IMR-90 (cell line): ENCODE measurements around the gene AJUBA. TPM values are rescaled to one million over a fixed set of nuclear protein-coding genes. Genes with fewer than 3 reads are reported as not detected.

Source experiments
- ATAC-seq: fragments of 200-7000 bp; cut with Tn5 transposase; 2 replicates; pipeline ENCODE4 v1.9.1; 2020; ENCODE audit warnings: low read depth, mild to moderate bottlenecking, moderate library complexity
- BruUV-seq: library from RNA; stranded (reverse); fragments of 400-500 nt; replicated peaks from 2 replicates; lab custom pipeline; 2021; lab: Mats Ljungman, UMichigan
- CTCF ChIA-PET: fragments of 300-600 bp; formaldehyde crosslinking; extraction: SDS; loops from one replicate; lab custom pipeline; 2021; ENCODE audit warnings: antibody characterized with exemption; lab: Yijun Ruan, JAX
- POLR2A ChIA-PET: fragments of 300-600 bp; sonication (Branson Sonifier 250); formaldehyde crosslinking; loops from one replicate; lab custom pipeline; 2022; ENCODE audit warnings: antibody characterized with exemption; ENCODE audit not compliant: unreplicated experiment; lab: Charles Lee
- DNase-seq: peaks from one replicate; pipeline ENCODE4 v3.0.0; 2013
- H2AFZ ChIP-seq: replicated peaks from 2 replicates; pipeline ENCODE3; 2013; ENCODE audit warnings: low read length, mild to moderate bottlenecking; ENCODE audit not compliant: poor library complexity
- H2AK5ac ChIP-seq: 2 replicates; pipeline ENCODE4 v1.6.1; 2013; ENCODE audit warnings: low read depth, low read length, inconsistent platforms
- H2AK9ac ChIP-seq: replicated peaks from 2 replicates; pipeline ENCODE3; 2013; ENCODE audit warnings: mild to moderate bottlenecking, low read depth, low read length, moderate library complexity; ENCODE audit not compliant: poor library complexity
- H2BK120ac ChIP-seq: 2 replicates; pipeline ENCODE4 v1.6.1; 2013; ENCODE audit warnings: low read depth, low read length, inconsistent platforms
- H2BK15ac ChIP-seq: 3 replicates; pipeline ENCODE4 v1.6.1; 2013; ENCODE audit warnings: low read depth, low read length, inconsistent platforms
- H2BK20ac ChIP-seq: 2 replicates; pipeline ENCODE4 v1.6.1; 2013; ENCODE audit warnings: low read depth, mild to moderate bottlenecking, inconsistent platforms, low read length, moderate library complexity
- H2BK5ac ChIP-seq: 2 replicates; pipeline ENCODE4 v1.6.1; 2013; ENCODE audit warnings: mild to moderate bottlenecking, low read depth, low read length, inconsistent platforms; ENCODE audit not compliant: poor library complexity, severe bottlenecking
- H3K14ac ChIP-seq: replicated peaks from 2 replicates; pipeline ENCODE4 v1.6.1; 2013; ENCODE audit warnings: low read depth, low read length, inconsistent platforms
- H3K18ac ChIP-seq: 2 replicates; pipeline ENCODE4 v1.6.1; 2013; ENCODE audit warnings: low read depth, low read length, control low read depth
- H3K23ac ChIP-seq: 2 replicates; pipeline ENCODE4 v1.6.1; 2013; ENCODE audit warnings: low read depth, low read length, inconsistent platforms
- H3K27ac ChIP-seq: 2 replicates; pipeline ENCODE4 v1.5.1; 2013; ENCODE audit warnings: mild to moderate bottlenecking, control low read depth, low read length; ENCODE audit not compliant: insufficient read depth
- H3K27me3 ChIP-seq: 2 replicates; pipeline ENCODE4 v1.6.1; 2013; ENCODE audit warnings: low read length; ENCODE audit not compliant: control insufficient read depth, insufficient read depth
- H3K36me3 ChIP-seq: 2 replicates; pipeline ENCODE4 v1.6.1; 2013; ENCODE audit warnings: low read length, mixed read lengths; ENCODE audit not compliant: control insufficient read depth, insufficient read depth
- H3K4ac ChIP-seq: 2 replicates; pipeline ENCODE4 v1.6.1; 2013; ENCODE audit warnings: low read depth, low read length, inconsistent platforms
- H3K4me1 ChIP-seq: 2 replicates; pipeline ENCODE4 v1.6.1; 2013; ENCODE audit warnings: low read length, mixed read lengths; ENCODE audit not compliant: control insufficient read depth, insufficient read depth
- H3K4me2 ChIP-seq: 2 replicates; pipeline ENCODE4 v1.6.1; 2013; ENCODE audit warnings: low read depth, mild to moderate bottlenecking, control low read depth, low read length, moderate library complexity
- H3K4me3 ChIP-seq: 2 replicates; pipeline ENCODE4 v1.5.1; 2013; ENCODE audit warnings: low read depth, mild to moderate bottlenecking, control low read depth, low read length, moderate library complexity; ENCODE audit not compliant: insufficient read depth
- H3K56ac ChIP-seq: 2 replicates; pipeline ENCODE4 v1.6.1; 2013; ENCODE audit warnings: low read length, inconsistent platforms; ENCODE audit not compliant: insufficient read depth; ENCODE audit errors: extremely low read depth
- H3K79me1 ChIP-seq, 2 experiments: 2 replicates each; pipeline ENCODE4 v1.6.1; 2013; ENCODE audit warnings: low read length in 2 of 2, inconsistent platforms in 1 of 2, low read depth in 1 of 2
- H3K9ac ChIP-seq: 2 replicates; pipeline ENCODE4 v1.6.1; 2013; ENCODE audit warnings: low read depth, low read length, control low read depth
- H3K9me1 ChIP-seq: 2 replicates; pipeline ENCODE4 v1.6.1; 2013; ENCODE audit warnings: low read length, inconsistent platforms; ENCODE audit not compliant: insufficient read depth
- H3K9me3 ChIP-seq: 2 replicates; pipeline ENCODE4 v1.6.1; 2013; ENCODE audit warnings: low read length; ENCODE audit not compliant: control insufficient read depth, insufficient read depth
- H4K20me1 ChIP-seq: 2 replicates; pipeline ENCODE4 v1.6.1; 2013; ENCODE audit warnings: low read length, inconsistent platforms; ENCODE audit not compliant: insufficient read depth
- H4K5ac ChIP-seq: 2 replicates; pipeline ENCODE4 v1.6.1; 2013; ENCODE audit warnings: mild to moderate bottlenecking, low read depth, low read length, control low read depth
- H4K8ac ChIP-seq, 2 experiments: 2 replicates each; pipeline ENCODE4 v1.6.1; 2013; ENCODE audit warnings: low read depth in 2 of 2, low read length in 2 of 2, control low read depth in 1 of 2, inconsistent platforms in 1 of 2
- H4K91ac ChIP-seq: 2 replicates; pipeline ENCODE4 v1.6.1; 2013; ENCODE audit warnings: low read depth, low read length, inconsistent platforms; ENCODE audit not compliant: insufficient read depth
- BHLHE40 ChIP-seq: fragments of 150-350 bp; IDR thresholded peaks from 2 replicates; pipeline ENCODE4 v1.6.1; 2016; ENCODE audit warnings: mild to moderate bottlenecking, low read depth, low read length
- CEBPB ChIP-seq: IDR thresholded peaks from 2 replicates; pipeline ENCODE4 v1.6.1; 2012; ENCODE audit warnings: low read depth, low read length, improper control_type of control experiment
- ELK1 ChIP-seq: fragments of 150-350 bp; IDR thresholded peaks from 2 replicates; pipeline ENCODE4 v1.6.1; 2016; ENCODE audit warnings: low read depth, mild to moderate bottlenecking, low read length, moderate library complexity, borderline replicate concordance
- FOS ChIP-seq: fragments of 150-350 bp; IDR thresholded peaks from 2 replicates; pipeline ENCODE4 v1.6.1; 2016; ENCODE audit warnings: low read depth, low read length
- MAFK ChIP-seq: IDR thresholded peaks from 2 replicates; pipeline ENCODE4 v1.6.1; 2012; ENCODE audit warnings: low read depth, low read length, improper control_type of control experiment
- SMC3 ChIP-seq: fragments of 150-350 bp; IDR thresholded peaks from 2 replicates; pipeline ENCODE4 v1.6.1; 2016; ENCODE audit warnings: low read depth, mild to moderate bottlenecking, antibody characterized with exemption, low read length, moderate library complexity
- USF2 ChIP-seq: fragments of 150-350 bp; IDR thresholded peaks from 2 replicates; pipeline ENCODE4 v1.6.1; 2017; ENCODE audit warnings: mild to moderate bottlenecking, antibody characterized with exemption, low read length, low read depth
- WGBS, 2 experiments: methylation state at CpG; one replicate each; pipeline versions ENCODE4 v1.1.5 to v1.1.7; 2013; ENCODE audit warnings: missing lambda C conversion rate in 2 of 2; ENCODE audit not compliant: insufficient read length in 1 of 2; ENCODE audit errors: extremely low coverage in 2 of 2; 5-methylcytosine and 5-hydroxymethylcytosine counted together
- dilution Hi-C: fragments of 300-500 bp; cut with HindIII; formaldehyde crosslinking; loops from one replicate; pipeline ENCODE4 v1.14.3; 2018; ENCODE audit warnings: low sequenced_read_pairs; ENCODE audit not compliant: unreplicated experiment
- in situ Hi-C: fragments of 300-500 bp; cut with MboI; formaldehyde crosslinking; loops from 3 replicates; pipeline ENCODE4 v1.14.3; 2019; ENCODE audit warnings: low sequenced_read_pairs, inconsistent platforms, mixed read lengths
- intact Hi-C: fragments of 100-400 bp; cut with micrococcal nuclease; formaldehyde crosslinking; loops from 2 replicates; pipeline ENCODE4 v1.10.0; 2022
- polyA plus RNA-seq, 3 experiments: library from polyadenylated mRNA; depleted of rRNA; stranded (reverse); fragments of >200 nt; gene quantifications; 2 replicates each; pipeline ENCODE4 v1.2.3, GENCODE V29; 2012; ENCODE audit warnings: low replicate concordance in 1 of 3
- total RNA-seq: library from RNA; depleted of rRNA; stranded (reverse); fragments of >200 nt; gene quantifications from 2 replicates; pipeline ENCODE4 v1.2.3, GENCODE V29; 2012

The AJUBA gene
- total and polyA plus RNA-seq, 2 of the 4 experiments (the other 2 are of a cell fraction): 46.4 to 67.6 TPM

GRCh38 chr14:22995889-22996625, 13.7 kb upstream of the AJUBA start:
- no peak overlapping the region for H2BK20ac ChIP-seq
- dilution Hi-C loops (no loop called here), in situ Hi-C loops (no loop called here), intact Hi-C loops (no loop called here)
- H4K5ac ChIP-seq: no peak overlapping the region
- H4K8ac ChIP-seq: no peak overlapping the region
- DNase-seq (no peak), ATAC-seq (no peak)
- no peak overlapping the region for H3K14ac ChIP-seq
- TF ChIP-seq BHLHE40: no peak
- no peak for TF ChIP-seq FOS
- no peak for TF ChIP-seq SMC3
- no peak for TF ChIP-seq USF2
- TF ChIP-seq MAFK: no peak
- no peak for TF ChIP-seq CEBPB
- TF ChIP-seq ELK1: no peak
- no peak overlapping the region for H4K91ac ChIP-seq
- no peaks in the 10 kb centered on the region for H3K9me3 ChIP-seq
- ChIA-PET POLR2A (interaction anchor here (0.8 to 1.2 kb wide), 2 partner anchors 10 to 28 kb away, joined by 3 to 4 read pairs; no protein-coding TSS in a partner anchor), CTCF (interaction anchor here (0.6 to 3.2 kb wide), 8 partner anchors 9 to 73 kb away, joined by 3 to 20 read pairs (median 6); partner anchors contain the start of gene CDH24)
- no peak overlapping the region for H2BK15ac ChIP-seq
- no peak overlapping the region for H3K27ac ChIP-seq
- no peak overlapping the region for H2AK5ac ChIP-seq
- no peak overlapping the region for H3K4me2 ChIP-seq
- H3K27me3 ChIP-seq: no peaks in the 10 kb centered on the region; the same call in 1 of the 2 replicates
- H2AFZ ChIP-seq: no peak overlapping the region
- H3K4ac ChIP-seq: no peak overlapping the region
- no peak overlapping the region for H2BK5ac ChIP-seq
- H3K18ac ChIP-seq: no peak overlapping the region
- no peak overlapping the region for H3K56ac ChIP-seq
- H3K4me3 ChIP-seq: no peak overlapping the region
- no peaks in the 10 kb centered on the region for H3K36me3 ChIP-seq
- no TSS peak for BruUV-seq
- H4K20me1 ChIP-seq: no peaks in the 10 kb centered on the region
- no peak overlapping the region for H3K23ac ChIP-seq
- H2BK120ac ChIP-seq: no peak overlapping the region
- no peaks in the 10 kb centered on the region; the same call in 1 of the 2 replicates for H3K9me1 ChIP-seq
- H2AK9ac ChIP-seq: peak overlapping the region; percentile 32
- H3K79me1 ChIP-seq: no peaks in the 10 kb centered on the region
- WGBS, 2 experiments: no CpG with 5 or more reads among the region's 9 CpGs
- H3K9ac ChIP-seq: no peak overlapping the region
- H3K4me1 ChIP-seq: peaks cover 4% of the 10 kb centered on the region
